ENCODE data around the gene MTSS2.
A peak's percentile ranks its signal among the peaks of the same experiment; 100 is the strongest.

Gene MTSS2

GRCh38 chr16:70689970-70690891 is 4.4 kb upstream of the MTSS2 start:
- Histone ChIP-seq H3K27ac (peak overlapping the region in 15 of 21 experiments; percentile 11 to 91 (median 76)), H3K4me3 (no peak overlapping the region)

- no peak overlapping the region for H3K4me3 ChIP-seq
- peak overlapping the region in 16 of 21 experiments; percentile 18 to 91 (median 76) for H3K27ac ChIP-seq
These were observed 3.4 kb upstream of the MTSS2 start for GRCh38 chr16:70689035-70689969.

- H3K4me3 ChIP-seq: no peak overlapping the region
These were observed 2.4 kb upstream of the MTSS2 start for GRCh38 chr16:70688246-70688742.

GRCh38 chr16:70687671-70688245 is 1.9 kb upstream of the MTSS2 start:
- H3K4me3 ChIP-seq: no peak overlapping the region
- peak overlapping the region in 20 of 21 experiments; percentile 26 to 91 (median 74) for H3K27ac ChIP-seq

More at GRCh38 chr16:70688246-70688742, 2.4 kb upstream of the MTSS2 start:
- H3K27ac ChIP-seq: peak overlapping the region in 20 of 21 experiments; percentile 26 to 91 (median 74)

- H3K4me3 ChIP-seq: no peak overlapping the region
- H3K27ac ChIP-seq: peak overlapping the region in 14 of 21 experiments; percentile 61 to 91 (median 85)
These were observed 1.3 kb upstream of the MTSS2 start for GRCh38 chr16:70687102-70687511.

- peak overlapping the region in 20 of 21 experiments; percentile 21 to 94 (median 82) for H3K27ac ChIP-seq
- H3K4me3 ChIP-seq: peak overlapping the region; percentile 15 to 64 (median 30)
These were observed 686 bp upstream of the MTSS2 start for GRCh38 chr16:70686376-70687101.

- peak overlapping the region; percentile 43 to 68 (median 59) for H3K4me3 ChIP-seq
- H3K27ac ChIP-seq: peak overlapping the region in 20 of 21 experiments; percentile 14 to 94 (median 84)
These were observed 554 bp downstream of the MTSS2 start for GRCh38 chr16:70685061-70685937.

GRCh38 chr16:70684146-70685060 is 1.4 kb downstream of the MTSS2 start:
- H3K27ac ChIP-seq: peak overlapping the region in 19 of 21 experiments; percentile 33 to 94 (median 84)
- peak overlapping the region; percentile 43 to 68 (median 59) for H3K4me3 ChIP-seq

GRCh38 chr16:70683146-70683944 is 2.5 kb downstream of the MTSS2 start:
- H3K4me3 ChIP-seq: peak overlapping the region in 3 of 7 experiments; percentile 63 to 68 (median 64)

GRCh38 chr16:70682239-70683145 is 3.4 kb downstream of the MTSS2 start:
- H3K4me3 ChIP-seq: peak overlapping the region in 1 of 7 experiments; percentile 12
- H3K27ac ChIP-seq: peak overlapping the region in 15 of 21 experiments; percentile 3 to 94 (median 72)

More at GRCh38 chr16:70683146-70683944, 2.5 kb downstream of the MTSS2 start:
- H3K27ac ChIP-seq: peak overlapping the region in 12 of 21 experiments; percentile 6 to 94 (median 85)

- H3K27ac ChIP-seq: peak overlapping the region in 15 of 21 experiments; percentile 3 to 94 (median 66)
These were observed 4.2 kb downstream of the MTSS2 start for GRCh38 chr16:70681382-70682238.

GRCh38 chr16:70680495-70681381 is 5.1 kb downstream of the MTSS2 start:
- peak overlapping the region in 14 of 21 experiments; percentile 3 to 94 (median 66) for H3K27ac ChIP-seq

More at GRCh38 chr16:70681382-70682238, 4.2 kb downstream of the MTSS2 start:
- no peak overlapping the region for H3K4me3 ChIP-seq

More at GRCh38 chr16:70680495-70681381, 5.1 kb downstream of the MTSS2 start:
- no peak overlapping the region for H3K4me3 ChIP-seq

Measured in skin epidermis (tissue), 12 donors.